Superior temporal gyrus (tissue), 1 donor: ENCODE results near the gene FAM153A.
A peak's percentile ranks its signal among the peaks of the same experiment; 100 is the strongest.
"Not testable (repeated sequence)": the region's sequence is repeated elsewhere in the genome, so short reads cannot be mapped to it uniquely, and the experiment has no call there.

Experiments
- DNase-seq: peaks from one replicate; pipeline ENCODE4 v3.0.0-alpha.2; 2016; ENCODE audit errors: extremely low spot score

FAM153A gene

DNA sequence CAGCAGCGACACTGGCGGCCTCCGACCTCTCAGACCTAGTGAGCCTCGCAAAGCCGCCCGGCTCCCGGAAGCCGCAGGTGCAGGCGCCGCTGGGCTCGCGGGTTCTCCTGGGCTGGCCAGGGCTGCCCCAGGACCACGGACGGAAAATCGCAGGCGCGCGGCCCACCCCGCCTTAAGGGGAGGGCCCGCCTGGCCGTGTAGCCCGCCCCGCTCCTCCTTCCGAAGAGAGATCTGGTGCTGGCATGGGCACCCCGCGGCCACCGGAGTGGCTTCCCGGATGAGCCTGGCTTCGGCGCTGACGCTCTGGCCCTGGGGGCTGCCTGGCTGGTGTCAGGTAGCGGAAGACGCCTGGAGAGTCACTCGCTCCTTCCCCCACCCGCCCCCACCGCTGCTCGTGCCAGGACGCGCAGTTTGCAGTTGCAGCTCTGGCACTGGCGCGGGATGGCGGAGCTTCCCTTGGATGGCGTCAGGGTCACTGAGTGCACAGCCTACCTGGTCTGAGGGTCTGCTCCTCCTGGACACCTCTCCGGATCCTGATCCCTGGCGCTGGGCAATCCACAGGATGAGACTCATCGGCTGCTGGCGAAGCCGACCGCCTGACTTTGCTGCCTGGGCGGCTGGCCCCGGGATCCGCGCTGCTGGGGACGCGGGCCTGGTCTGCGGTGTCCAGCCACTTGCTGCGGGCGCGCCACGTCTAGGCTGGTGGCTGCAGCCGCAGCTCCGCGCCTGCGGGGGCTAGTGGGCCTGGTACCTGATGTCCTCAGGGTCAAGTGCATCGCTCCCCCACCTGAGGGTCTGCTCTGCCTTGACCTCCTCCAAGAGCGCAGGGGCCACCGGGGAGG, at the start of gene FAM153A:
FAM153A (minus strand) TSS at position 108 of the 842 bp plus-strand sequence.
- not testable (repeated sequence) for DNase-seq

DNA sequence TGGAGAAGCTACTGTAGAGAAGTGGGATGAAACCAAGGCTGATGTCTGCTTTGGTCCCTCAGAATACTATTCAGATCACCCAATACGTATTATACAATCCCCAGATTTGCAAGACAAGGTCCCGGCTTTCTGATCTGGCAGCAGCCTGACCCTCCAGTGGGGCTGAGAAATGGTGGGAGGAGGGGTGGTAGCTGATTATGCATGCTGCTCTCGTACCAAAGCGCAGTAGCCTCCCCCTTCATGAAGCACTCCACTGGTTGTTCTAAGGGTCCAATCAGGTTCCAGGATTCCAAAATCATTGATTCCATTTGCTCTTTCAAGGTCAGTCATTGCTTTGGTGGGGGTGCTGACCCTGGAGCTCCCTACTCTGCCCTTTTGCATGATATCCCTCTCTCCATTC, 49.6 kb upstream of the FAM153A start:
- DNase-seq, result not testable (repeated sequence)

DNA sequence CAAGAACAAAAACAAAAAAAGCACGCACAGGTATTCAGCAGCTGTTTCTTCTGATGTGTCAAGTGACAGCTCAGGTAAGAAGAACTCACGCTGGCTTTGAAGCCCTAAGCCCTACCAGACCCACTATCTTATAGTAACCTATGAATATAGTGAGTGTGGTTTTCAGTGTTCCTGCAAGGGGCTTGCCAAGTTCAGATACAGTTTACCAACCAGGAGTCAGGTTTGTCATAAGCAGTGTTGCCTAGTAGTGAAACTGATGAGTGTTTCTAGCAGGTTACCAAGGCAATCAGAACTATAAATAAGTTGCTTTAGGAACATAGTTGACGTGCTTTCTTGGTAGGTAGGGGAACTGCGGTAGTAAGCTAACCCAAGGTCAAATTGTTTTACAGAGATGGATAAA, 43.4 kb upstream of the FAM153A start:
- DNase-seq, result not testable (repeated sequence)

DNA sequence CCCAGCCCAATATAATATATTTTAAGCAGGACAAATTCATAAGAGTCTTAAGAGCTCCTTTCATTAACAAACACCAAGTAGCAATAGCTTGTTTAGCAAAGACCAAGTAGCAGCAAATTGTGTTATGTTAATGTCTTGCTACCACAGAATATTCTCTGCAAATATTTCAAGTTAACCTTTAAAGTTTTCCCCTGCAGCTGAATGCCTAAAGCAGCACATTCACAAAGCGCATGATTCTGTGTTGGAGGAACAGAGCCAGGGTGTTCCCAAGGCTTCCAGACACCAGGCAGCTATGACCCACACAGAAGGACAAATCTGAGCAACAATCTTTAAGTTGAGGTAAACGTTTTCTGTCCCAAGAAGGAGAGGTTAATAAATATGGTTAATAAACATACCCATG, 42.1 kb upstream of the FAM153A start:
- DNase-seq, result not testable (repeated sequence)

DNA sequence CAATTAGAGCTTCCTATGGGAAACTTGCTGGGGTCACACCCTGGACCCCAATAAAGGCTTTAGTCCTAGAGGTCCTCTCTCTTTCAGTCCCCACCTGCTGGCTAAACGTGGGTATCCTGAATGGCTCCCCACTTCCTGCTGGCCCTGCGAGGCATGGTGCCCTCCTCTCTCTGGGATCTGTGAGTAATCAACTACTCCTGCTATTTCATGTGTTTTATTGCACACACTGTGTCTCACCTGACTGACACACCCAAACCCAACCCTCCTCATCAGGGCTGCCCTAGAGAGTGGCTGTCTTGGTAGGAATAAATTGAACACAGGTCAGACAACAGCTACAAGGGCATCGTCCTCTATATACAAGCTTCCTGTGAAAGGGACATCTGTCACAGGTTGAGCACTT, 39.8 kb upstream of the FAM153A start:
- DNase-seq, result not testable (repeated sequence)

DNA sequence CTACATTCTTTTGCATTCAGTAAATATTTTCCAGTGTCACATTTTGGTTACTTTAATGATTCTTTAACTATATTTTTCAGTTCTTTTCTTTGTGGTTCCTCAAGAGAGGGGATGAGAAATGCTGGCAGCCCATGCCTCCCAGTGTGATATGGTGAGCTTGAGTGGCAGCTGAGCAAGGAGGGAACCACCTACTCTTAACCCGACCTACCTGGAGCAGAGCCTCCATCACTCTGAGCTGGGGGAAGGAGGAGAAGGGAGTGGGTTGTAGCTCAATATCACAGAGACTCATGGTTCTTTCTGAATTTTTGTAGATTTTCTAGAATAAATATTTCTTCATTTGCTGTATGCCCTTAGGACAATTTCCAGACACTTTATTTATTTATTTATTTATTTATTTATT, 37.0 kb upstream of the FAM153A start:
- DNase-seq, result not testable (repeated sequence)

DNA sequence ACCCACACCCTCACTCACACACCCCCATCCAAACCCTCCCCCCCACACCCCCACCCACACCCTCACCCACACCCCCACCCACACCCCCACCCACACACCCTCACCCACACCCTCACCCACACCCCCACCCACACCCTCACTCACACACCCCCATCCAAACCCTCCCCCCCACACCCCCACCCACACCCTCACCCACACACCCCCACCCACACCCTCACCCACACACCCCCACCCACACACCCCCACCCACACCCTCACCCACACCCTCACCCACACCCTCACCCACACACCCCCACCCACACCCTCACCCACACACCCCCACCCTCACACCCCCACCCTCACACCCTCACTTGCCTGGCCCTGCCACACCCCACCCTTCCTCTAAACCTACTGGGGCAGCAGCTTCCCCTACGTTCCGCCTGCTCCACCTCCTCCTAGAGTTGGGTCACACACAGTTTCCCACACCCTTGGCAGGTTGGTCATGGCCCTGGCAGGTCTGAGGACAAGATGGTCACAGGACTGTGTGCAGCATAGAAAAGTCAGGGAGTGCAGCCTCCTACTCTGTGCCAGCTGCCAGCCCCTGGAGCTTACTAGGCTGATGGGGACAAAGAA, 30.2 kb upstream of the FAM153A start:
- DNase-seq, result not testable (repeated sequence)

GRCh38 chr5:177812160-177812743, 29.6 kb upstream of the FAM153A start:
- not testable (repeated sequence) for DNase-seq

GRCh38 chr5:177809209-177809913, 26.7 kb upstream of the FAM153A start:
- DNase-seq, result not testable (repeated sequence)

GRCh38 chr5:177808420-177808819, 25.7 kb upstream of the FAM153A start:
- not testable (repeated sequence) for DNase-seq

DNA sequence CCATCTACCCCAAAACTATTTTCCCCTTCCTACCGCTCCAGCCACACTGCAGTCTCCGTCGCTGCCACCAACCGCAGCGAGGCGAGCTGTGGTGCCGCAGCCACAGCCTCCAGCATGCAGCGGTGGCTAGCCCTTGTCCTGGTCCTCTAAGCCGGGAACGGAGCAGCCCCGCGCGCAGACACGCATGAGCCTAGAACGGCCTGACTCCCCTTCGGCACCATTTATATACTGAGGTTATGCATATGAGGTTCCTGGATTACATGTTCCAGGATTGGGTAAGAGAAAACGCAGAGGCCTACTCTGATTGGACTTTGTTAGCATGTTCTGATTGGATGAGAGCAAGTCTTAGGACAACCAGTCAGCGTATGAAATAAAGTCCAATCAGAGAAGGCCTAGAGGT, 24.6 kb upstream of the FAM153A start:
- not testable (repeated sequence) for DNase-seq

DNA sequence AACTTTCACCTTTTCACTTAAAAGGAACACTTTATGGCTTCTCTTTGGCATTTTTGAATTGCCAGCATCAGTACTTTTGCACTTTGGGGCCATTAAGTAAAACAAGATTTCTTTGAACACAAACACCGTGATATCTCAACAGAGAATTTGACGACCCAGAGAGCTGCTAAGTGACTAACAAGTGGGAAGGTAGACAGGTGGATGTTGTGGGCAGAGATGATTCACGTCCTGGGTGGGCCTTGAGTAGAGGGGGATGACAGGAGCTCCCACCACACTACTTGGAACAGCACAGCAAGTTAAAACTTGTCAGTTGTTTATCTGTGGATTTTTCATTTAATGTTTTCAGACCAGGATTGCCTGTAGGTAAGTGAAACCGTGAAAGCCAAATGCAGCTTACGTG, 18.7 kb upstream of the FAM153A start:
- not testable (repeated sequence) for DNase-seq

DNA sequence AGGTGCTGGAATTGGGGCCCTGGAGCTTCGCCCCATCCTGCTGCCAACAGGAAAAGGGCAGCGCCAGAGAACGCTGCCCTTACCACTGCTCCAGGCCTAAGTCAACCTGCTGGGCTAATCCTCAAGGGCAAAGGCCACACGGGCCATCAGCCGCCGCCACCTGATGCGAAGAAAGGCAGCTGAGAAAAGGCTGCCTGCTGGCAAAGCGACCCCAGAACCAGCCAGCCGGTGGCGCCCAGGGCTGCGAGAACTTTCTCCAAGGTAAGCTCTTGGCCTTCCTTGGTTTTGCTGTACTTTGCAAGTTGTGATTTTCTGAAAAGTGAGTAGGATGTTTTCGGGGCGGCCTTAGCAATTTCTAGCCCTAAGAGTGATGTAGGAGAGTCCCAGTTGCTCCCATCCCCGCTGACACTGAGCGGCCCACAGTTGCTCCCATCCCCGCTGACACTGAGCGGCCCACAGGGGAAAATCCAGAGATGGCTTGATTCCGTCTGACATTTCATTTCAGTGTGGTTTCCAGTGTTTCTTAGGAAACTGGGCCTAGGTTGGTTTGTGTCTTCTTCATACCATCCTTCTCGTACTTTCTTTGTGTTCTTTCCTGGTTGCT, 15.6 kb upstream of the FAM153A start:
- DNase-seq, result not testable (repeated sequence)

- not testable (repeated sequence) for DNase-seq
Observed at GRCh38 chr5:177793272-177793671, 10.6 kb upstream of the FAM153A start.

DNA sequence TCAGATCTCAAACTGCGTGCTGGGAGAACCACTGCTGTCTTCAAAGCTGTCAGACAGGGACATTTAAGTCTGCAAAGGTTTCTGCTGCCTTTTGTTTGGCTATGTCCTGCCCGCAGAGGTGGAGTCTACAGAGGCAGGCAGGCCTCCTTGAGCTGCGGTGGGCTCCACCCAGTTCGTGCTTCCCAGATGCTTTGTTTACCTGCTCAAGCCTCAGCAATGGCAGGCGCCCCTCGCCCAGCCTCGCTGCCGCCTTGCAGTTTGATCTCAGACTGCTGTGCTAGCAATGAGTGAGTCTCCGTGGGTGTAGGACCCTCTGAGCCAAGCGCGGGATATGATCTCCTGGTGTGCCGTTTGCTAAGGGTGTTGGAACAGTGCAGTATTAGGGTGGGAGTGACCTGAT, 8.9 kb upstream of the FAM153A start:
- not testable (repeated sequence) for DNase-seq

GRCh38 chr5:177782169-177782568, 530 bp downstream of the FAM153A start:
- DNase-seq, result not testable (repeated sequence)

GRCh38 chr5:177771206-177771605, 11.5 kb downstream of the FAM153A start:
- DNase-seq, result not testable (repeated sequence)

DNA sequence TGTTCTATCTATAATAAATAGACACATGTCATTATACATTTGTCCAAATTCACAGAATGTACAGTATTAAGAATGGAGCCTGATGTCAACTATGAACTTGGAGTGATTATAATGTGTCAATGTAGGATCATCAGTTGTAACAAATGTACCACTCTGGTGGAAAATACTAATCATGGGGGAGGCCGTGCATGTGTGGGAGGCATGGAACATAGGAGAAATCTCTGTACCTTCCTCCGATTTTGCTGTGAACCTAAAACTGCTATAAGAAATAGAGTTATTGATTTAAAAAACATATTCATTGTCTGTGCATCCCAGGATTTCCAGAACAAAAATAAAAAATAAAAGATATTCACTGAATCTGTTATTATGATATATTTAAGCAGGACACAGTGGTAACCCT, 12.1 kb downstream of the FAM153A start:
- DNase-seq, result not testable (repeated sequence)

DNA sequence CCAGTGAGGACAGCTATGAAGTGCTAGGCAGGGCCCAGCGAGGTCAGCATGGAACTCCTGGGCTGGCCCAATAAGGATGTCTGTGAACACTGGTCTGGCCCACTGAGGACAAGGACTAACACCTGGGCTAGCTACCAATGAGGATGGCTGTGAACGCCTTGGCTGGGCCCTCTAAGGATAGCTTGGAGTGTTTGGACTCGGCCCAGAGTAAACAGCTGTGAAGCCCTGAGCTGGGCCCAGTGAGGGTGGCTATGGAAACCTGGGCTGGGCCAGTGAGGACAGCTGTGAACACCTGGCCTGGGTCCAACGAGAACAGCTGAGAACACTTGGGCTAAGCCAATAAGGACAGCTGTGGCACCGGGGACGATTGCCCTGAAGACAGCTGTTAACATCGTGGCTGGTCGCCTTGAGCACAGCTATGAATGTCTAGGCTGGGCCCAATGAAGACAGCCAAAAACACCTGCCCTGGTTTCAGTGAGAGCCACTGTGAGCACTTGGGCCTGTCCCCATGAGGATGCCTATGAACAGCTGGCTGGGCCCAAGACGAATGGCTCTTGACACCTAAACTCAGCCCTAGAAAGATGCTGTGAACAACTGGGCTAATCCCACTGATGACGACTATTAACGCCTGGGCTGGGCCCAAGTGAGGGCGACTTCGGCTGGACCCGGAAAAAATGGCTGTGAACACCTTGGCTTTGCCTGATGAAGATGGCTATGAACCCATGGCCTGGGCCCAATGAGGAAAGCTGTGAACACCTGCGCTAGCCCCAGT, 18.8 kb downstream of the FAM153A start:
- DNase-seq, result not testable (repeated sequence)

DNA sequence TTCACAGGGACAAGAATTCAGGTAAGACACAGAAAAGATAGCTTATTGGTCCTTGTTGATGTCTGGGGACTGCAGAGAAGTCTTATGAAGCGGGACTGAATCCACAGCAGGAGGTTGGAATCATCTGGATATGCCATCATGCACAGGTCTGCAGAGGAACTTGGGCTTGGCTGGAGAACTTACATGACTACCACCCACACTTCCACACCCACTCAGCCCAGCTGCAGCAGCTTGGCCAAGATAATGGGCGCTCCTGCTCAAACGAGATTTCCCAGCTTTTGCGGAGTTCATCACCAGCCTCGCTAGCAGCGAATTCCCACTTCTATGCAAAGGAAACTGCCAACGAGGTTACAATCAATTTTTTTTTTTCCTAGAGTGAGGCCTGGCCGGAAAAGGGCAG, 21.7 kb downstream of the FAM153A start:
- DNase-seq, result peak; percentile 8

DNA sequence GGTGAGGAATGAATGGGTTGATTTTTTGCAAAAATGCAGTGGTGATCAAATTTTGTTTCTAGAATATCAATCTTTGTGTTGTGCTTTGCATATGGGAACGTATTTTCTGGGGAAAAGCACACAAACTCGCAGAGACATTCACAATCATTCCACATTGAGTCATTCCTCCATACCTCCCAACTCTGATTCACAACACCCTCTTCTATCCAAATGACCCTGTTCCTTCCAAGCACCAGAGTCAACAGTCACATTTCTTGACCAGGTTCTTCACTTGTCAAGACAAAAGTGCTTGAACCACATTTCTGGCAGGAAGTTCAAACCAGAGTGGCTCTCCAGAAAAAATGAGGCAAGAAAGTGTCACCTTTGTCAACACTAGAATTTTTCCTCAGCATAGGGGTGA, 35.3 kb downstream of the FAM153A start:
- DNase-seq, result not testable (repeated sequence)
